T-helper 2 cell treated with Interferon-gamma antibody and Interleukin-4, amounts not matched to agents 100 ng/mL and 5 ng/mL, for 36 hours (primary cell): ENCODE measurements around the gene HADHB. TPM values are rescaled to one million over a fixed set of nuclear protein-coding genes. Genes with fewer than 3 reads are reported as not detected.

ENCODE experiments used
- intact Hi-C: fragments of 100-400 bp; cut with micrococcal nuclease; formaldehyde crosslinking; loops from one replicate; pipeline ENCODE4 v1.15.1; 2023
- total RNA-seq: library from RNA; stranded (reverse); gene quantifications from 2 replicates; pipeline ENCODE4 v1.2.3, GENCODE V29; 2022

The HADHB gene
- 56.9 and 67.7 TPM in 2 replicates for total RNA-seq

- intact Hi-C loops: loop anchor here (1.0 to 5.0 kb wide), 6 partner anchors 60 to 366 kb away; partner anchors contain the start of genes ADGRF3, ASXL2, KIF3C and SELENOI
Observed at GRCh38 chr2:26244309-26245230, at the start of gene HADHB, which contains the start of gene HADHA. TSS of gene HADHB (plus strand) at chr2:26244939. CDS start at chr2:26254255, 9,316 bp downstream. TSS of gene HADHA (minus strand) at chr2:26244632. CDS start at chr2:26244596, 36 bp downstream.

DNA sequence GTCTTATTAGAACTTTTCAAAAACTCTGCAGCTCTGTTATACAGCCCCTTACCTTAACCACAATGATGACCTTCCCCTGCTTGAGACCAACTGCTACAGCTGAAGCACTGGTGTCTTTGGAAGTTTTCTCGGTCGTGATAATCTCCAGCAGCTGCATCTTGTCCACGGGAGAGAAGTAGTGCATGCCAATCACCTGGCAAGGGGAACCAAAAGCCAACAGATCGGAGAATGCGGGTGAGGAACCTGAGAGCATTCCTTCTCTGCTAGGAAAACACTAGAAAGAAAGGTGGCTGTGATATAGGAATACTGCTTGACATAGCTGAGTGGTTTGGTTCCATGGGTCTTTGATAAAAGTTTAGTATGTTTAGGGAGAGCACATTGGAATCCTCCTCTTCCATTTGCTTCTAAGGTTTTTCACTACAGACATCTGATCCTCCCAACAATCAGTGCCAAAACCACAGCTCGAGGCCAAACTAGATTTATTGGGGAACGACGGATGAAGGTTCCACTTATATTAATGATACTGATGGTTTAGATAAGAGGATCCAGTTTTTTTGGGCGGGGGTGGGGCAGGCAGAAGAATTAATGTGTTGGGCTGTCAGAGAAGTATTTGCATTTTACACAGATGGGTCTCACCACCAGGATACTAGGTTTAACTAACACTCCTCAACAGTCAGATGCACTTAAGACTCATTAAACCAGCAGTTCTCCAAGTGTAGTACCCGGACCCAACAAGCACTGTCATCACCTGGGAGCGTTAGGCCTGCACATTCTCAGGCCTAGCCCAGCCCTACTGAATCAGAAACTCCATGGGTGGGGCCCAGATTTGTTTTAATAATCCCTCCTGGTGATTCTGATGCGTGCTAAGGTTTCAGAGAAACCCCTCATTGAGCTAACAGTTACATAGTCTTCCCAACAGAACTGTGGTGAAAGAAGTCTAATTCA lies 49.4 kb upstream of the HADHB start:
- intact Hi-C loops: no loop called here

DNA sequence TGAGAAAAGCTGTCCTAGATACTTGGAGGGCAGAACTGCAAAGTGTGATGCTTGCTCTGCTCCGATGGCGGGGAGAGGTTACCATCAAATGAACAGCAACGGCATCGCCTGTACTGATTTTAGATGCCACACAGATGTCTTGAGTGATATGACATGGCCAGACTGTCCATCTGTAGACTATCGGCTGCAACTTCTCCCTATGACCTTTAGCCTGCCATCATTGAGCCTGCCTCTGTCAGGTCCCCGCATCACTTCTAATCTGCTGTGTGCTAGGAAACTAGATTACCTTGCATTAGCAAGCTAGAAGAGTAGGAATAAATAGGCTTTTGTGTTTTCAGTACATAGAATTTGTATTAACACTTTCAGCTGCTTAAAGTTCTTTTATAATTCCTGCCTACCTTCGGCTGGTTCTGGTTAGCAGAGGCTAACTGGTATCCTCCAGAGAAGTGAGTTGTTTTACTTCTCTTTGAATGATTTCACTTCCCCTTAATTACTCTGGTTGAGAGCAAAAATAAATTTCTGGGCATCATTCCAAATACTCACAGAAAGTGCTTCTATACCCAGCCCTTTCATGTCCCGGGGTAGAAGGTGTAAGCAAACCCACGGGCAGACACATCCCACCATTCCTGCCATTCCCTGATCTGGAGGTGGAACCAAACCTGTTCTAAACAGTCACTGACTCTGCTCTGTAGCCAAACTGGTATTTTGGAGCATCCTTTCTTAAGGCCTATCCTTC lies 47.9 kb upstream of the HADHB start:
- intact Hi-C loops: no loop called here

GRCh38 chr2:26197516-26197915 lies 47.2 kb upstream of the HADHB start:
- intact Hi-C loops: no loop called here

- intact Hi-C loops: no loop called here
Observed at GRCh38 chr2:26202981-26203490, 41.7 kb upstream of the HADHB start.

GRCh38 chr2:26203906-26204305 lies 40.8 kb upstream of the HADHB start:
- intact Hi-C loops: no loop called here

- intact Hi-C loops: no loop called here
Observed at GRCh38 chr2:26212011-26212410, 32.7 kb upstream of the HADHB start.

DNA sequence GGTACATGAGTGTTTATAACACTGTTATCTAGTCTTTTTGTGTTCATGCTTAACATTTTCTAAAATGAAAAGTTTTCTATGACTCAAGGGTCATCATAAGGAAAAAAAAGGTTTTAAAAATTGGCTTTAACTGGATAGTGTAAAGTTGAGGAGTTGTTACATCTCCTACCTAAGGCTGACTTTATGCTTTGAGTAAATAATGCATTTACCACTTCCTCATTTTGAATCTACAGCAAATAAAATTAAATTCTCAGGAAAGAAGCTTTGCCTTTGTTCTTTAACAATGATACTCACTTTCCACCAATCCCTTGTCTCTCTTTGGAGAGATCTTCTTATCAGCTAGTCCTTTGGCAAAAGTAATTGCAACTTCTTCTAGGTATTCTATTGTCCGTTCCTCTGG lies 30.0 kb upstream of the HADHB start:
- intact Hi-C loops: no loop called here

DNA sequence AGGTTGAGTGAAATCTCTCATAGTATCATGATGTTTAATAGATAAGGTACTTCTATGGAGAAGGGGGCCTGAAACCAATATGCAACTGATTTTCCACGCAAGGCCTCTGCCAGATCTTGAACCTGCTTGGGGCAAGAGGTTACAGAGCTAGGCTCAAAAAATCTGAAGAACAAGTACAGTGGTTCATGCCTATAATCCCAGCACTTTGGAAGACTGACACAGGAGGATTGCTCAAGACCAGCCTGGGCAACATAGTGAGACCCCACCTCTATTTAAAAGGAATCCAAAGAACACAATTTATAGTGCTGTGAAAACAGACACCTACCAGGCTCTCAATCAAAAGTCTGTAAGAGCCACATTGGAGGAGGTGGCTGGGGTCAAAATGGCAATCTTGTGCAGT lies 28.9 kb upstream of the HADHB start:
- intact Hi-C loops: no loop called here

GRCh38 chr2:26216587-26216986 lies 28.2 kb upstream of the HADHB start:
- intact Hi-C loops: no loop called here

DNA sequence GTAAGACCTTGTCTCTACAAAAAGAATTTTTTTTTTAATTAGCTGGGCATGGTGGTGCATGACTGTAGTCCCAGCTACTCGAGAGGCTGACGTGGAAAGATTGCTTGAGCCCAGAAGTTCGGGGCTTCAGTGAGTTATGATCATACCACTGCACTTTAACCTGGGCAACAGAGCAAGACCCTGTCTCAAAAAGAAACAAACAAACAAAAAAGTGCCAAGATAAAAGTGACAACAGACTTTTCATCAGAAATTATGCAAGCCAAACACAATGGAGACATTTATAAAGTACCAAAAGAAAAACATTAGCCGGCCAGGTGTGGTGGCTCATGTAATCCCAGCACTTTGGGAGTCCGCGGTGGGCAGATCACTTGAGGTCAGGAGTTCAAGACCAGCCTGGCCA lies 27.0 kb upstream of the HADHB start:
- intact Hi-C loops: no loop called here

DNA sequence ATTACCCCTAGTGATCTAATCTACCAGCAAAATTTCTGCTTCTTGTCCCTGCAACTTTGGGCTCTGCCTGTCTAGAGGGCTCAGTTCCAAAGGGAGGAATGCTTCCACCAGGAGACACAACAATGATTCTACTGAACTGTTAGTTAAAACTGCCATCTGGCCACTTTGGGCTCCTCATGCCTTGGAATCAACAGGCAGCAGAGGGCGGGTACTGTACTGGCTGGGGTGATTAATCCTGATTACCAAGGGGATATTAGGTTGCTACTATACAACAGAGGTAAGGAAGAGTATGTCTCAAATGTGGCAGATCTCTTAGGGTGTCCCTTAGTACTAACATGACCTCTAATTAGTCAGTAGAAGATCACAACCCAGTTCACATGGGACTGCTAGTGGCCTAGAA lies 21.7 kb upstream of the HADHB start:
- intact Hi-C loops: no loop called here

GRCh38 chr2:26224095-26224494 lies 20.6 kb upstream of the HADHB start:
- intact Hi-C loops: no loop called here

GRCh38 chr2:26229595-26229994 lies 15.1 kb upstream of the HADHB start:
- intact Hi-C loops: no loop called here

GRCh38 chr2:26230806-26231205 lies 13.9 kb upstream of the HADHB start:
- intact Hi-C loops: no loop called here

DNA sequence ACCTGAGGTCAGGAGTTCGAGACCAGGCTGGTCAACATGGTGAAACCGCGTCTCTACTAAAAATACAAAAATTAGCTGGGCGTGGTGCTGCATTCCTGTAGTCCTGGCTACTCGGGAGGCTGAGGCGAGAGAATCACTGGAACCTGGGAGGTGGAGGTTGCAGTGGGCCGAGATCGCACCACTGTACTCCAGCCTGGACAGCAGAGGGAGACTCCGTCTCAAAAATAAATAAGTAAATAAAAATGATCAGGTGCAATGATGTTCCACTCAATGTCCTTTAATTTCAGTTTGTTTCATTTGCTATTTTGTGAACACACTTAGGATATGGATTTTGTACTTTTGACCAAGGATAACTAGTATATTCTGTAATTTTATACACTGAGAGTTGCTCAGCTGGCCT lies 9.7 kb upstream of the HADHB start:
- intact Hi-C loops: no loop called here

DNA sequence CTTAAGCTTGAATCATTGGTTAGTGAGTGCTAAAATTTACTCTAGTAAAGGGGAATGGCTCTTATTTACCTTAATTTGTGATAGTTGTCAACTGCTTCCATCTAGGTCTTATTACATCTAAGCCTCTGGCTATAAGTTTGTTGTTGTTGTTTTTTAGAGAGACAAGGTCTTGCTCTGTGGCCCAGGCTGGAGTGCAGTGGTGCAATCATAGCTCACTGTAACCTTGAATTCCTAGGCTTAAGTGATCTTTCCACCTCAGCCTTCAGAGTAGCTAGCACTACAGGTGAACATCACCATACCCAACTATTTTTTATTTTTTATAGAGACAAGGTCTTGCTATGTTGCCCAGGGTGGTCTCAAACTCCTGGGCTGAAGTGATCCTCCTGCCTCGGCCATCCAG lies 6.9 kb upstream of the HADHB start:
- intact Hi-C loops: no loop called here

DNA sequence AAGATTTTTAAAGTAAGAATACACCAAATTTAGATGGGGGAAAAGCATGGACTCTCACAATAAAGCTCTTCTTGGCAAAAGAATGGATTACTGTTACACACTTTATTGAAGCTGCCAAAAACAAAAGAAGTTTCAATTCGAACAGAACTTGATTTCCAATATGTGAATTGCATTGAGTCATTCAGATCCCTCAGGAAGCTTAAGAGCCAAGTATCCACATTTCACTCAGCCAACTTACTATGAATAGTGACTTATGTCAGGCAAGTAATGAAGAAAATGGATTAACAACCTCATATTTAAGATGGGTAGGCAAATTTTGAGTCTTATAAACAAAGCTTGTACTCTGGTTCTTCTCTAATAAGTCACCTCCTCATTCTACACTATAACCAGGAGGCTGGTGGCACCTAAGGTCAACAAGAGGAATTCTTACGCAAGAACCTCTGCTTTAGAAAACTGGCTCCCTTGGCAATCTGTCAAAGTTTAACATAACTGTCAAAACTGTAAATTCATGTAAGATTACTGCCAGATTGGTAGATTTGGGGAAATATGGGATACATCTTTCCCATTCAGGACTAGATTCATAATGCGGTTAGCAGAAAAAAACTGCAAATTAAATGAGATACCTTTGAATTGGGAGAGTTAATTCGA lies 6.3 kb upstream of the HADHB start:
- intact Hi-C loops: no loop called here

DNA sequence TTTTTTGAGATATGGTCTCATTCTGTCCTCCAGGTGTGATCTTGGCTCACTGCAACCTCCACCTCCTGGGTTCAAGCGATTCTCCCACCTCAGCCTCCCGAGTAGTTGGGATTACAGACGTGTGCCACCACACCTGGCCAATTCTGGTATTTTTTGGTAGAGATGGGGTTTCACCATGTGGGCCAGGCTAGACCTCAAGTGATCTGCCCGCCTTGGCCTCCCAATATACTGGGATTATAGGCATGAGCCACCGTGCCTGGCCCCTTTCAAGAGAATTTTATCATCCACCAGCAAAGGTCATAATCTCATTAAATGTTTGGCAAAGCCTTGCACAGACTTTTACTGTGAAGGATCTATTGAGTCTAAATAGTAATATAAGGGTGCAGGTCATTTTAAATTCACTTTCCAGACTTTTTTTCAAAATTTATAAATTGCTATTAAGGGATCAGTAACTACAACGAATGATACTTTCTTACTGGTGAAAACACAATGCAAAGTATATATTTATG lies 2.8 kb upstream of the HADHB start:
- intact Hi-C loops: loop anchor here (5.0 kb wide), 1 partner anchor 260 kb away; the partner anchor contains the start of gene KIF3C
